IMR-90 (cell line): ENCODE measurements around the gene NEGR1. TPM values are rescaled to one million over a fixed set of nuclear protein-coding genes. Genes with fewer than 3 reads are reported as not detected.

Source experiments
- ATAC-seq: fragments of 200-7000 bp; cut with Tn5 transposase; 2 replicates; pipeline ENCODE4 v1.9.1; 2020; ENCODE audit warnings: low read depth, mild to moderate bottlenecking, moderate library complexity
- BruUV-seq: library from RNA; stranded (reverse); fragments of 400-500 nt; replicated peaks from 2 replicates; lab custom pipeline; 2021; lab: Mats Ljungman, UMichigan
- CTCF ChIA-PET: fragments of 300-600 bp; formaldehyde crosslinking; extraction: SDS; loops from one replicate; lab custom pipeline; 2021; ENCODE audit warnings: antibody characterized with exemption; lab: Yijun Ruan, JAX
- POLR2A ChIA-PET: fragments of 300-600 bp; sonication (Branson Sonifier 250); formaldehyde crosslinking; loops from one replicate; lab custom pipeline; 2022; ENCODE audit warnings: antibody characterized with exemption; ENCODE audit not compliant: unreplicated experiment; lab: Charles Lee
- DNase-seq: peaks from one replicate; pipeline ENCODE4 v3.0.0; 2013
- H2AFZ ChIP-seq: replicated peaks from 2 replicates; pipeline ENCODE3; 2013; ENCODE audit warnings: low read length, mild to moderate bottlenecking; ENCODE audit not compliant: poor library complexity
- H2AK5ac ChIP-seq: 2 replicates; pipeline ENCODE4 v1.6.1; 2013; ENCODE audit warnings: low read depth, low read length, inconsistent platforms
- H2AK9ac ChIP-seq: replicated peaks from 2 replicates; pipeline ENCODE3; 2013; ENCODE audit warnings: mild to moderate bottlenecking, low read depth, low read length, moderate library complexity; ENCODE audit not compliant: poor library complexity
- H2BK120ac ChIP-seq: 2 replicates; pipeline ENCODE4 v1.6.1; 2013; ENCODE audit warnings: low read depth, low read length, inconsistent platforms
- H2BK15ac ChIP-seq: 3 replicates; pipeline ENCODE4 v1.6.1; 2013; ENCODE audit warnings: low read depth, low read length, inconsistent platforms
- H2BK20ac ChIP-seq: 2 replicates; pipeline ENCODE4 v1.6.1; 2013; ENCODE audit warnings: low read depth, mild to moderate bottlenecking, inconsistent platforms, low read length, moderate library complexity
- H2BK5ac ChIP-seq: 2 replicates; pipeline ENCODE4 v1.6.1; 2013; ENCODE audit warnings: mild to moderate bottlenecking, low read depth, low read length, inconsistent platforms; ENCODE audit not compliant: poor library complexity, severe bottlenecking
- H3K14ac ChIP-seq: replicated peaks from 2 replicates; pipeline ENCODE4 v1.6.1; 2013; ENCODE audit warnings: low read depth, low read length, inconsistent platforms
- H3K18ac ChIP-seq: 2 replicates; pipeline ENCODE4 v1.6.1; 2013; ENCODE audit warnings: low read depth, low read length, control low read depth
- H3K23ac ChIP-seq: 2 replicates; pipeline ENCODE4 v1.6.1; 2013; ENCODE audit warnings: low read depth, low read length, inconsistent platforms
- H3K27ac ChIP-seq: 2 replicates; pipeline ENCODE4 v1.5.1; 2013; ENCODE audit warnings: mild to moderate bottlenecking, control low read depth, low read length; ENCODE audit not compliant: insufficient read depth
- H3K27me3 ChIP-seq: 2 replicates; pipeline ENCODE4 v1.6.1; 2013; ENCODE audit warnings: low read length; ENCODE audit not compliant: control insufficient read depth, insufficient read depth
- H3K36me3 ChIP-seq: 2 replicates; pipeline ENCODE4 v1.6.1; 2013; ENCODE audit warnings: low read length, mixed read lengths; ENCODE audit not compliant: control insufficient read depth, insufficient read depth
- H3K4ac ChIP-seq: 2 replicates; pipeline ENCODE4 v1.6.1; 2013; ENCODE audit warnings: low read depth, low read length, inconsistent platforms
- H3K4me1 ChIP-seq: 2 replicates; pipeline ENCODE4 v1.6.1; 2013; ENCODE audit warnings: low read length, mixed read lengths; ENCODE audit not compliant: control insufficient read depth, insufficient read depth
- H3K4me2 ChIP-seq: 2 replicates; pipeline ENCODE4 v1.6.1; 2013; ENCODE audit warnings: low read depth, mild to moderate bottlenecking, control low read depth, low read length, moderate library complexity
- H3K4me3 ChIP-seq: 2 replicates; pipeline ENCODE4 v1.5.1; 2013; ENCODE audit warnings: low read depth, mild to moderate bottlenecking, control low read depth, low read length, moderate library complexity; ENCODE audit not compliant: insufficient read depth
- H3K56ac ChIP-seq: 2 replicates; pipeline ENCODE4 v1.6.1; 2013; ENCODE audit warnings: low read length, inconsistent platforms; ENCODE audit not compliant: insufficient read depth; ENCODE audit errors: extremely low read depth
- H3K79me1 ChIP-seq, 2 experiments: 2 replicates each; pipeline ENCODE4 v1.6.1; 2013; ENCODE audit warnings: low read length in 2 of 2, inconsistent platforms in 1 of 2, low read depth in 1 of 2
- H3K9ac ChIP-seq: 2 replicates; pipeline ENCODE4 v1.6.1; 2013; ENCODE audit warnings: low read depth, low read length, control low read depth
- H3K9me1 ChIP-seq: 2 replicates; pipeline ENCODE4 v1.6.1; 2013; ENCODE audit warnings: low read length, inconsistent platforms; ENCODE audit not compliant: insufficient read depth
- H3K9me3 ChIP-seq: 2 replicates; pipeline ENCODE4 v1.6.1; 2013; ENCODE audit warnings: low read length; ENCODE audit not compliant: control insufficient read depth, insufficient read depth
- H4K20me1 ChIP-seq: 2 replicates; pipeline ENCODE4 v1.6.1; 2013; ENCODE audit warnings: low read length, inconsistent platforms; ENCODE audit not compliant: insufficient read depth
- H4K5ac ChIP-seq: 2 replicates; pipeline ENCODE4 v1.6.1; 2013; ENCODE audit warnings: mild to moderate bottlenecking, low read depth, low read length, control low read depth
- H4K8ac ChIP-seq, 2 experiments: 2 replicates each; pipeline ENCODE4 v1.6.1; 2013; ENCODE audit warnings: low read depth in 2 of 2, low read length in 2 of 2, control low read depth in 1 of 2, inconsistent platforms in 1 of 2
- H4K91ac ChIP-seq: 2 replicates; pipeline ENCODE4 v1.6.1; 2013; ENCODE audit warnings: low read depth, low read length, inconsistent platforms; ENCODE audit not compliant: insufficient read depth
- CHD1 ChIP-seq: IDR thresholded peaks from 2 replicates; pipeline ENCODE4 v1.6.1; 2012; ENCODE audit warnings: low read depth, low read length, improper control_type of control experiment
- FOS ChIP-seq: fragments of 150-350 bp; IDR thresholded peaks from 2 replicates; pipeline ENCODE4 v1.6.1; 2016; ENCODE audit warnings: low read depth, low read length
- MXI1 ChIP-seq: IDR thresholded peaks from 2 replicates; pipeline ENCODE4 v1.6.1; 2012; ENCODE audit warnings: low read depth, mild to moderate bottlenecking, low read length, moderate library complexity, borderline replicate concordance
- NFE2L2 ChIP-seq: fragments of 150-350 bp; IDR thresholded peaks from 2 replicates; pipeline ENCODE4 v1.6.1; 2016; ENCODE audit warnings: low read depth, mild to moderate bottlenecking, low read length
- RCOR1 ChIP-seq: IDR thresholded peaks from 2 replicates; pipeline ENCODE4 v1.6.1; 2012; ENCODE audit warnings: mild to moderate bottlenecking, low read length, improper control_type of control experiment; ENCODE audit not compliant: insufficient replicate concordance
- WGBS, 2 experiments: methylation state at CpG; one replicate each; pipeline versions ENCODE4 v1.1.5 to v1.1.7; 2013; ENCODE audit warnings: missing lambda C conversion rate in 2 of 2; ENCODE audit not compliant: insufficient read length in 1 of 2; ENCODE audit errors: extremely low coverage in 2 of 2; 5-methylcytosine and 5-hydroxymethylcytosine counted together
- dilution Hi-C: fragments of 300-500 bp; cut with HindIII; formaldehyde crosslinking; loops from one replicate; pipeline ENCODE4 v1.14.3; 2018; ENCODE audit warnings: low sequenced_read_pairs; ENCODE audit not compliant: unreplicated experiment
- in situ Hi-C: fragments of 300-500 bp; cut with MboI; formaldehyde crosslinking; loops from 3 replicates; pipeline ENCODE4 v1.14.3; 2019; ENCODE audit warnings: low sequenced_read_pairs, inconsistent platforms, mixed read lengths
- intact Hi-C: fragments of 100-400 bp; cut with micrococcal nuclease; formaldehyde crosslinking; loops from 2 replicates; pipeline ENCODE4 v1.10.0; 2022
- polyA plus RNA-seq, 3 experiments: library from polyadenylated mRNA; depleted of rRNA; stranded (reverse); fragments of >200 nt; gene quantifications; 2 replicates each; pipeline ENCODE4 v1.2.3, GENCODE V29; 2012; ENCODE audit warnings: low replicate concordance in 1 of 3
- total RNA-seq: library from RNA; depleted of rRNA; stranded (reverse); fragments of >200 nt; gene quantifications from 2 replicates; pipeline ENCODE4 v1.2.3, GENCODE V29; 2012
- TF ChIP-seq, protein P1 (sequence below): fragments of 150-350 bp; IDR thresholded peaks from 2 replicates; pipeline ENCODE4 v1.6.1; 2017; ENCODE audit warnings: mild to moderate bottlenecking, antibody characterized with exemption, low read length, low read depth

The NEGR1 gene
- total and polyA plus RNA-seq, 2 of the 4 experiments (the other 2 are of a cell fraction): 5.1 to 9.1 TPM

GRCh38 chr1:72282271-72283021 lies at the start of gene NEGR1 (continued):
- TF ChIP-seq, protein P1, sequence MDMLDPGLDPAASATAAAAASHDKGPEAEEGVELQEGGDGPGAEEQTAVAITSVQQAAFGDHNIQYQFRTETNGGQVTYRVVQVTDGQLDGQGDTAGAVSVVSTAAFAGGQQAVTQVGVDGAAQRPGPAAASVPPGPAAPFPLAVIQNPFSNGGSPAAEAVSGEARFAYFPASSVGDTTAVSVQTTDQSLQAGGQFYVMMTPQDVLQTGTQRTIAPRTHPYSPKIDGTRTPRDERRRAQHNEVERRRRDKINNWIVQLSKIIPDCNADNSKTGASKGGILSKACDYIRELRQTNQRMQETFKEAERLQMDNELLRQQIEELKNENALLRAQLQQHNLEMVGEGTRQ: no peak
- TF ChIP-seq RCOR1 (no peak), NFE2L2 (no peak)

DNA sequence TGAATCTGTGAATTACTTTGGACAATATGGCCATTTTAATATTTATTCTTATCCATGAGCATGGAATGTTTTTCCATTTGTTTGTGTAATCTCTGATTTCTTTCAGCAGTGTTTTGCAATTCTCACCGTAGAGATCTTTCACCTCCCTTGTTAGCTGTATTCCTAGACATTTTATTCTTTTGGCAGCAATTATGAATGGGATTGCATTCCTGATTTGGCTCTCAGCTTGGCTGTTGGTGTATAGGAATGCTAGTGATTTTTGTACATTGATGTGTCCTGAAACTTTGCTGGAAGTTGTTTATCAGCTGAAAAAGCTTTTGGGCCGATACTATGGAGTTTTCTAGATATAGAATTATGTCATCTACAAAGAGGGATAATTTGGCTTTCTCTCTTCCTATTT lies 44.2 kb upstream of the NEGR1 start:
- Histone ChIP-seq H3K36me3 (no peaks in the 10 kb centered on the region), H2AK5ac (no peak overlapping the region), H2AK9ac (no peak overlapping the region), H4K20me1 (no peaks in the 10 kb centered on the region), H3K9ac (no peak overlapping the region), H3K4me3 (no peak overlapping the region), H3K79me1 (no peaks in the 10 kb centered on the region), H2AFZ (no peak overlapping the region), H3K23ac (no peak overlapping the region), H3K4ac (no peak overlapping the region), H3K14ac (no peak overlapping the region), H3K56ac (no peak overlapping the region), H3K27me3 (no peaks in the 10 kb centered on the region), H3K9me3 (no peaks in the 10 kb centered on the region), H4K5ac (no peak overlapping the region), H4K91ac (no peak overlapping the region), H3K4me2 (no peak overlapping the region), H2BK120ac (no peak overlapping the region), H4K8ac (no peak overlapping the region), H3K27ac (no peak overlapping the region), H2BK20ac (no peak overlapping the region), H2BK15ac (no peak overlapping the region), H3K9me1 (no peaks in the 10 kb centered on the region), H3K18ac (no peak overlapping the region), H2BK5ac (no peak overlapping the region), H3K4me1 (no peaks in the 10 kb centered on the region; the same call in 1 of the 2 replicates)
- ChIA-PET POLR2A (no interaction called here), CTCF (interaction anchor here (0.6 kb wide), 1 partner anchor 23 kb away, joined by 9 read pairs; no protein-coding TSS in a partner anchor)
- ATAC-seq (peak; percentile 51), DNase-seq (peak; percentile 3)
- no TSS peak for BruUV-seq
- dilution Hi-C loops: no loop called here
- intact Hi-C loops: no loop called here
- WGBS, 2 experiments: no CpG with 5 or more reads among the region's 2 CpGs
- TF ChIP-seq CHD1 (no peak), MXI1 (no peak), NFE2L2 (no peak), FOS (no peak)
- in situ Hi-C loops: no loop called here
